ENCODE measurements around the gene RCOR2.

The RCOR2 gene

GRCh38 chr11:63923319-63923718 lies 6.4 kb upstream of the RCOR2 start:
- no peak for DNase-seq (ENCODE audit: low read depth in 2 of 2, low spot score in 1 of 2)

DNA sequence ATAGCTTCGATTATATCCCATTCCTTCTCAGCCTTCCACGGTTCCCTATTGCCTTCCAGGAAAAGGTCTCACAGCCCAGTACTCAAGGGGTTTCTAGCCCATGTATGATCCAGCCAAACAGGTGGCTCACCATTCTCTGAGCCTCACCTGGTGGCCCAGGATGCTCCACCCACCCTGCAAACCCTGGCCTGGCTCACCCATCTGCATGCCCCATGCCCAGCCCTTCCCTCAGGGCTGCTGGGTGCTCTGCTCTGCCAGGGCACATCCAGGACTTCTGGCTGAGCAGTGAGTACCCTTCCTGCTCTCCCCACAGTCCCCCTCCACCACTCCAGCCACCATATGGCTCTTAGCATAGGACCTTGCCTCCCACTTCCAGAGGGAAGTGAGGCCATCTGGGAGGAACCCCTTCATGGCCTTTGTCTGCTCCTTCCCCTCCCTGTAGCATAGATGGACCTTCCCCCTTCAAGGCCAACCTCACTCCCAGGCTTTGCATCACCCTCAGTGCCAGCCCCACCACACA lies 5.8 kb upstream of the RCOR2 start:
- DNase-seq (ENCODE audit: low read depth in 2 of 2, low spot score in 1 of 2): no peak

DNA sequence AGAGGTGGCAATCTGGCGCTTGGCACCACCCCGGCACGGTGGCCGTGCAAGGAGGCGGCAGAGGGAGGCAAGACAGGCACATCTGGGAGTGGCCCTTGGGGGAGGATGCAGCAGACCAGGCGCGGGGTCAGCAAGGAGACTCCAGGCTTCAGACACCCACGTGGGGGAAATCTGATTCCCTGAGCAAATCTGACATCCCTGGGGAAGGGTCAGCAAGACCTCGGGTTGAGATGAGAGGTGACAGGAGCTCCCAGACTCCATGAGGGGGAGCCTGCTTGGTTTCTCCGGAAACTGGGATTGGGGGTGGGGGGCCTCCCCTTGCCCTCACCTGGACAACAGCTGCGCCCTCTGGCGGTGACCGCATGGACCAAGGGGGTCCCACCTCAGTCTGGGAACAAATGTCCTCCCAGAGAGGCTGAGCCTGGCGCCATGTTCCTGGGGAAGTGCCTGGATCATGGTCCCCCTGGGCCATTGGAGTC lies 4.0 kb upstream of the RCOR2 start:
- no peak for DNase-seq (ENCODE audit: low read depth in 2 of 2, low spot score in 1 of 2)

GRCh38 chr11:63920126-63920938 lies 3.4 kb upstream of the RCOR2 start:
- no peak for DNase-seq (ENCODE audit: low read depth in 2 of 2, low spot score in 1 of 2)

GRCh38 chr11:63919267-63920125 lies 2.5 kb upstream of the RCOR2 start:
- DNase-seq (ENCODE audit: low read depth in 2 of 2, low spot score in 1 of 2): no peak

DNA sequence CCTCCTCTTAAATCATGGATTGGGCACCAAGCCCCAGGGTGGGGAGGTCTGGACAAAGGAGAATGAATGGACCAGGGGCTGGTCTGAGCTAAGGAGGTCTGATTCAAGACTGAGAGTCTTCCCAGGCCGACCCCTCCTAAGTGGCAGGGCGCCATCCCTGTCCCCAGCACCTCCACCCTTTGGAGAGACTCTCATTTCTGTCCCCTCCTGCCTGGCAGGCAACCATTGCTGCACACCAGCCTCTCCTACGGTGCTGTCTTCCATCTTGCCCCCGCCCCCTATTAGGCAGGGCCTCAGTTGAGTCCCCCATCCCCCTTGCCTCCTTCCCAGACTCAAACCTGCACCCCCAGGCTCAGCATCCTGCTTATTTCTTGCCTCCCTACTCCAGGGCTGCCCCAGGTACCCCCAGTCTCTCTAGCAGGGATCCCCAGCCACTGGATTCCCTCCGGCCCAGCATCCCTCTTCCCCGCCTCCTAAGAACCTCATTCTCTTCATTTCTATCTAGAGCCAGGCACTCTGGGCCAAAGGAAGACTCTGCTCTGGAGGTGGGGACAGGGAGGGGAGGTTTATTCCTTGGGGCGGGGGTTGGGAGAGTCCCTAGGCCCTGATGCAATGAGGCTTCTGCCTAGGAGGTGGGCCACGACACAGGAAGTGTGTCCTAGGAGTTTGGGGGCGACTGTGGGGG lies 1.7 kb upstream of the RCOR2 start:
- no peak for DNase-seq (ENCODE audit: low read depth in 2 of 2, low spot score in 1 of 2)

GRCh38 chr11:63917692-63918506 lies 935 bp upstream of the RCOR2 start:
- DNase-seq (ENCODE audit: low read depth in 2 of 2, low spot score in 1 of 2): no peak

- no peak for DNase-seq (ENCODE audit: low read depth in 2 of 2, low spot score in 1 of 2)
Observed at GRCh38 chr11:63915961-63916836, 765 bp downstream of the RCOR2 start.

- DNase-seq (ENCODE audit: low read depth in 2 of 2, low spot score in 1 of 2): no peak
Observed at GRCh38 chr11:63914896-63915691, 1.9 kb downstream of the RCOR2 start.

DNA sequence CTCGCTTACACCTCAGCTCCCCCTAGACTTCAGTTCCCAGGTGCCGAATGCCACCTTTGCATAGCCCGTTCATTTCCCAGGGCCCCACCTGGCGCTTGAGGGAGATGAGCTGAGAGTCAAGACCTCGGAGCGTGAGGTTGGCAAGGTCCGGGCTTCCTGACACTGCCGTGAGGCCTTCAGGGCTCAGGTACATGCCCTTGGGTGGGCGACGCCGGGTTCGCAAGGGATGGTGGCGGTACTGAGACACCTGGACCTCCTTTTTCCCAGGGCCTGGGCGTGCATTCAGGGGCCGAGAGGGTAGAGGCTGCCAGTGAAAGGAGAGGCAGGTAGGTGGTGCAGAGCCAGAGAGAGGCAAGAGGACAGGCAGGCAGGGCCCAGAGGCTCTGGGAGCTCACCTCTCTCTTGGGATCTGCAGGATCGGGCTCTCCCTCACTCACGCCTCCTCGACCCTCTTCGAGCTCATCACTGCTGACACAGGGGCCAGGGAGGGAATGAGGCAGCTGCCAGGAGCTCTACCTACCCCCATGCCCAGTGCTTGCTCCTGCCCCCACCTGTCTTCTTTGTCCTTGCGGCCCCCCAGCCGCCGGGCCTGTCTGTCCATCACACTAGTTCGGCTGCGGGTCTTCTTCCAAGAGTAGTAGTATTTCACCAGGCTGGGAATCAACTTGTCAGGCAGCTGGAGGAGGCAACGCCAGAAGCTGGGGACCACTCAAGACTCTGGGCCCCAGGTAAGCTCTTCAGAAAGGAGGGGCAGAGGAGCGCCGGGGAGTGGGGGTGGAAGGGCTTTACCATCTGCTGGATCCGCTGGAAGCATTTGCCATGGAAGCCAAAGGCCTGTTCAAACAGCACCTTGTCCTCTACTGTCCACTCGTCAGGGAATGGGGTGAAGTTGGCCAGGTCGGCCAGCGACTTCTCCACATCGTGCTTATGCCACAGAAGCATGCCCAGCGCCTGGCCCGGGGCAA lies 2.8 kb downstream of the RCOR2 start:
- DNase-seq (ENCODE audit: low read depth in 2 of 2, low spot score in 1 of 2): no peak

DNA sequence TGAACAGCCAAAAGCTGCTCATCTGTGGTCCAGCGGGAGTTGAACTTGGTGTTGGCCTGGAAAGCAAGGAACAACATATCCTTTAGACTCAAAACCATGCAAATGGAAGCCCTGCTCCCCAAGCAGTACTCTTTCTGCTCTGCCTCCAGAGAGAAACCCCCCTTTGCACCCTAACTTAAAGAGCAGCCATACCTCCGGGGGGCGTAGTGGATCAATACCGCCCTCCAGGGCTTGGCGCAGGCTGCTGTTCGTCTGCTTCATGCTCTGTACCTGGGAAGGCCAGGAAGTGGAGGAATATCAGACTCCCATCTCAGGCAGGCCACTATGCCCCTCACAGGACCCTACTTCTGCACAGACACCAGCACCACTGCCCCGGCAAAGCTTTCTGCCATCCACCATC lies 4.3 kb downstream of the RCOR2 start:
- no peak for DNase-seq (ENCODE audit: low read depth in 2 of 2, low spot score in 1 of 2)

DNA sequence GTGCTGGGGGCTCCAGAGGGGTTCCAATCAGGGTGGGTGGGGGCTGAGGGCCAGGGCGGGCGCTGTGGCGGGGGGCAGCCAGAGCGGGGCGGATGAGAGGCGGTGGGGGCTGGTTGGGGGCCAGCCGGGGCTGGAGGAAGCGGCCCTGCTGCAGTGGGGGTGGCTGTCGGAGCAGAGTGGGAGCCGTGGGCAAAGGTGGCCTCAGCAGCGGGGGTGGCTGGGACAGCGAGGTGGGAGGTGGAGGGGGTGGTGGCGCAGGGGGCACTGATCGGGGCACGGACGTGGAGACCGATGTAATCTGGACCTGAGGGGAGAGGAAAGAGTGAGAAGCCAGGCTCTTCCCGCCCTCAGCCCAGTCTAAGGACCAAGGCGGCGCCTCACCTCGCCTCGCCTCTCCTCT lies 5.1 kb downstream of the RCOR2 start:
- no peak for DNase-seq (ENCODE audit: low read depth in 2 of 2, low spot score in 1 of 2)

DNA sequence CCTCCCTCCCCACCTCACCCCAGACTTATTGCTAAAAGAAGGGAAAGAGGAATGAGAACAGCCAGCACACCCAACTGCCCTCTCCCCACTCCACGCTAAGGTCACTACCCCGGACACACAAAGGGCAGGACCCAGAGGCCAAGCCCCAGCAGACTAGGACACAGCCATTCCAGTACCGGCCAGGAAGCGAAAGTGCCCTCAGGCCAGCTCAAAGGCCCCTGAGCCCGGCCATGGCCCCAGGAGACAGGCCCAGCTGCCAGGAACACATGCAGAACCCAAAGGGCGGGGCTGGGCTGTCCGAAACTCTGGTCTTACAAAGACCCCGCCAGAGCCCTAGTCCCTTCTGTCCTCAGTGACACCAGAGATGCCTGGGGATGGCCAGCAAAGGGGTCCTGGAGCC lies 5.5 kb downstream of the RCOR2 start:
- no peak for DNase-seq (ENCODE audit: low read depth in 2 of 2, low spot score in 1 of 2)

GRCh38 chr11:63910675-63911074 lies 6.3 kb downstream of the RCOR2 start:
- DNase-seq (ENCODE audit: low read depth in 2 of 2, low spot score in 1 of 2): no peak

- no peak for DNase-seq (ENCODE audit: low read depth in 2 of 2, low spot score in 1 of 2)
Observed at GRCh38 chr11:63909591-63910506, 7.1 kb downstream of the RCOR2 start.

GRCh38 chr11:63908631-63909401 lies 8.1 kb downstream of the RCOR2 start:
- DNase-seq (ENCODE audit: low read depth in 2 of 2, low spot score in 1 of 2): no peak
